Transverse colon (tissue), 4 donors: ENCODE measurements around the gene AGK. TPM values are rescaled to one million over a fixed set of nuclear protein-coding genes. Genes with fewer than 3 reads are reported as not detected.

Source experiments
- DNase-seq: peaks from one replicate; pipeline ENCODE4 v3.0.0-alpha.2; 2019
- H3K27ac ChIP-seq, 4 donors: fragments of 200-600 bp; sonication (generic); 2 replicates each; pipeline ENCODE4 v1.5.1; 2016 to 2018; ENCODE audit warnings: inconsistent platforms in 4 of 4
- H3K27me3 ChIP-seq: fragments of 200-600 bp; sonication (generic); 2 replicates; pipeline ENCODE4 v1.5.1; 2017; ENCODE audit warnings: inconsistent platforms
- H3K36me3 ChIP-seq, 4 donors: fragments of 200-600 bp; sonication (generic); 2 replicates each; pipeline ENCODE4 v1.5.1; 2017 to 2019; ENCODE audit warnings: inconsistent platforms in 4 of 4
- H3K4me1 ChIP-seq, 4 donors: fragments of 200-600 bp; sonication (generic); 2 replicates each; pipeline ENCODE4 v1.5.1; 2017 to 2020; ENCODE audit warnings: inconsistent platforms in 4 of 4
- H3K4me3 ChIP-seq, 4 donors: fragments of 200-600 bp; sonication (generic); 1 replicate in 1 of 4; 2 replicates in 3 of 4; pipeline versions ENCODE4 v1.5.1 to v1.6.1; 2017 to 2019; ENCODE audit warnings: inconsistent platforms in 4 of 4
- H3K9me3 ChIP-seq, 2 donors: fragments of 200-600 bp; sonication (generic); 2 replicates each; pipeline ENCODE4 v1.5.1; 2017 to 2019; ENCODE audit warnings: inconsistent platforms in 2 of 2
- EP300 ChIP-seq: sonication (generic); formaldehyde crosslinking; IDR thresholded peaks from one replicate; pipeline ENCODE4 v1.6.1; 2017; ENCODE audit warnings: antibody characterized with exemption, low read depth
- POLR2A ChIP-seq: fragments of 450-650 bp; IDR thresholded peaks from one replicate; pipeline ENCODE4 v1.6.1; 2016; ENCODE audit warnings: antibody characterized with exemption, mild to moderate bottlenecking, moderate library complexity
- POLR2AphosphoS5 ChIP-seq, 3 donors: sonication (generic); formaldehyde crosslinking; IDR thresholded peaks; one replicate each; pipeline ENCODE4 v1.6.1; 2016; ENCODE audit warnings: antibody characterized with exemption in 3 of 3
- WGBS, 2 donors: methylation state at CpG; one replicate each; pipeline ENCODE4 v1.1.5; 2018; ENCODE audit warnings: low coverage in 1 of 2; 5-methylcytosine and 5-hydroxymethylcytosine counted together
- in situ Hi-C, 4 donors: fragments of 200-750 bp; cut with MboI; loops; one replicate each; pipeline versions ENCODE4 v1.15.0 to v1.15.1; 2017; ENCODE audit warnings: low sequenced_read_pairs in 3 of 4, low pct_ligation_motif_present in 1 of 4, low pct_unique_long_range_greater_than_20kb in 1 of 4
- intact Hi-C: fragments of 100-400 bp; cut with DNase I; formaldehyde crosslinking; loops from one replicate; pipeline ENCODE4 v1.15.1; 2023; ENCODE audit warnings: low total_unique reads
- total RNA-seq, 4 donors: library from RNA; depleted of rRNA; stranded (reverse); fragments of >200 nt; gene quantifications; one replicate each; pipeline ENCODE4 v1.1.0, GENCODE V29; 2016
- TF ChIP-seq, protein P1 (sequence below), 5 experiments: fragments of 200-600 bp in 3 of 5; fragments of 450-650 bp in 2 of 5; sonication (generic) in 3 of 5; IDR thresholded peaks; 1 replicate in 2 of 5; 2 replicates in 3 of 5; pipeline ENCODE4 v1.5.1; 2016 to 2017; ENCODE audit warnings: antibody characterized with exemption in 5 of 5, inconsistent platforms in 3 of 5, mild to moderate bottlenecking in 2 of 5, moderate library complexity in 1 of 5

The AGK gene
- total RNA-seq, 4 donors from 2014 or later: 5.4 to 22.8 (median 19.1) TPM

DNA sequence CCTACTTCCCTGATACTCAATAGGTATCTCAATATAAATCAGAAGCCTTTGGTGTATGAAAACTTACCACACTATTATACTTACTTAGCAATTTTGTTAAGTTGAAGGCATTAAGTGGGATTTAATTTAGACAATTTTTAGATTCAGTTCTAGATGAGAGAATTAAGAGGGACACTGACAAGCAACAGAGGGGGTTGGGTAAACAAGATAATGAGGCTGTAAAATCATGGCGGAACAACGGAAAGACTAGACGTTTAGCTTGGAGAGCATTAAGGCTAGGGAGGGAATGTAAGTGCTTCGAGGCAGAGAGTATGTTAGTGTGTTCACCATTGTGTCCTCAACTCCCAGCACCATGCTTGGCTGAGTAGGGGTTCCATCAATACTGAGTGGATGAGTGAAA, 79.4 kb downstream of the AGK start:
- in situ Hi-C loops: no loop called here
- H3K4me1 ChIP-seq: no peaks in the 10 kb centered on the region
- no peak overlapping the region for H3K4me3 ChIP-seq
- H3K36me3 ChIP-seq: peaks cover 0 to under 1% (median 0%) of the 10 kb centered on the region in 4 donors
- intact Hi-C loops: no loop called here
- no peak for TF ChIP-seq POLR2AphosphoS5 (IDR thresholded peaks at IDR 0.05)
- no peak for TF ChIP-seq POLR2A
- TF ChIP-seq EP300: no peak
- TF ChIP-seq, protein P1, sequence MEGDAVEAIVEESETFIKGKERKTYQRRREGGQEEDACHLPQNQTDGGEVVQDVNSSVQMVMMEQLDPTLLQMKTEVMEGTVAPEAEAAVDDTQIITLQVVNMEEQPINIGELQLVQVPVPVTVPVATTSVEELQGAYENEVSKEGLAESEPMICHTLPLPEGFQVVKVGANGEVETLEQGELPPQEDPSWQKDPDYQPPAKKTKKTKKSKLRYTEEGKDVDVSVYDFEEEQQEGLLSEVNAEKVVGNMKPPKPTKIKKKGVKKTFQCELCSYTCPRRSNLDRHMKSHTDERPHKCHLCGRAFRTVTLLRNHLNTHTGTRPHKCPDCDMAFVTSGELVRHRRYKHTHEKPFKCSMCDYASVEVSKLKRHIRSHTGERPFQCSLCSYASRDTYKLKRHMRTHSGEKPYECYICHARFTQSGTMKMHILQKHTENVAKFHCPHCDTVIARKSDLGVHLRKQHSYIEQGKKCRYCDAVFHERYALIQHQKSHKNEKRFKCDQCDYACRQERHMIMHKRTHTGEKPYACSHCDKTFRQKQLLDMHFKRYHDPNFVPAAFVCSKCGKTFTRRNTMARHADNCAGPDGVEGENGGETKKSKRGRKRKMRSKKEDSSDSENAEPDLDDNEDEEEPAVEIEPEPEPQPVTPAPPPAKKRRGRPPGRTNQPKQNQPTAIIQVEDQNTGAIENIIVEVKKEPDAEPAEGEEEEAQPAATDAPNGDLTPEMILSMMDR (IDR thresholded peaks at IDR 0.05): no peak
- H3K27me3 ChIP-seq: no peaks in the 10 kb centered on the region
- H3K27ac ChIP-seq: no peak overlapping the region
- no peaks in the 10 kb centered on the region for H3K9me3 ChIP-seq
- DNase-seq: no peak
- 86 to 89% methylated on average over 4 of the region's 4 CpGs for WGBS, 2 donors

DNA sequence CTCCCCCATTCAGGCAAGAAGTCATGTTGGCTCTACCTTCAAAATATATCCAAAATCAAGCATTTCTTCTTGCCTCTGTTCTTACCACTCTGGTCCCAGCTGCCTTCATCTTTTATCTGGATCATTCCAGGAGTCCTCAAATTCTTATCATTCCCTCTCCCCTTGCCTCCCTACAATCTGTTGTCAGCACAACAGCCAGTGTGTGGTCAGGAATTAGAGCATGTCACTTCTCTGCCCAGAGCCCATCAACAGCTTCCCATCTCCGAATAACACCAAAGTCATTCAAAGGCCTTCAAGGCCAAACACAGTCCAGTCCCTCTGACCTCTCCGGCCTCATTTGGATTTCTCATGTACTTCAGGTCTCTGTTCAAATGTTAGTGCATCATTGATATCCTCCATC, 80.3 kb downstream of the AGK start:
- H3K27ac ChIP-seq: no peak overlapping the region
- intact Hi-C loops (no loop called here), in situ Hi-C loops (no loop called here)
- TF ChIP-seq, protein P1 (IDR thresholded peaks at IDR 0.05): no peak
- TF ChIP-seq POLR2AphosphoS5 (IDR thresholded peaks at IDR 0.05) (no peak), POLR2A (no peak), EP300 (no peak)
- no peaks in the 10 kb centered on the region for H3K27me3 ChIP-seq
- DNase-seq: no peak
- WGBS, 2 donors: 93 to 100% methylated on average over 1 to 2 of the region's 2 CpGs
- H3K36me3 ChIP-seq: no peaks in the 10 kb centered on the region
- H3K9me3 ChIP-seq: no peaks in the 10 kb centered on the region
- H3K4me3 ChIP-seq: no peak overlapping the region
- H3K4me1 ChIP-seq: no peaks in the 10 kb centered on the region

GRCh38 chr7:141634065-141634464, 82.9 kb downstream of the AGK start:
- intact Hi-C loops: no loop called here

GRCh38 chr7:141636053-141636452, 84.8 kb downstream of the AGK start:
- H3K4me3 ChIP-seq: no peak overlapping the region
- H3K27ac ChIP-seq: no peak overlapping the region
- H3K36me3 ChIP-seq: no peaks in the 10 kb centered on the region
- in situ Hi-C loops: no loop called here
- no peaks in the 10 kb centered on the region for H3K4me1 ChIP-seq
- no peaks in the 10 kb centered on the region for H3K9me3 ChIP-seq
- no peak for TF ChIP-seq EP300
- 89% methylated on average over 3 of the region's 3 CpGs for WGBS, 2 donors
- intact Hi-C loops: no loop called here
- no peak for DNase-seq
- no peaks in the 10 kb centered on the region for H3K27me3 ChIP-seq

More at GRCh38 chr7:141634065-141634464, 82.9 kb downstream of the AGK start:
- Histone ChIP-seq H3K4me1 (no peaks in the 10 kb centered on the region), H3K36me3 (no peaks in the 10 kb centered on the region), H3K4me3 (no peak overlapping the region), H3K9me3 (no peaks in the 10 kb centered on the region), H3K27ac (no peak overlapping the region), H3K27me3 (no peaks in the 10 kb centered on the region)
- TF ChIP-seq EP300 (no peak), POLR2A (no peak), POLR2AphosphoS5 (IDR thresholded peaks at IDR 0.05) (no peak)
- TF ChIP-seq, protein P1 (IDR thresholded peaks at IDR 0.05): no peak
- 94 to 100% methylated on average over 4 to 5 of the region's 5 CpGs for WGBS, 2 donors
- in situ Hi-C loops: no loop called here
- DNase-seq: no peak

DNA sequence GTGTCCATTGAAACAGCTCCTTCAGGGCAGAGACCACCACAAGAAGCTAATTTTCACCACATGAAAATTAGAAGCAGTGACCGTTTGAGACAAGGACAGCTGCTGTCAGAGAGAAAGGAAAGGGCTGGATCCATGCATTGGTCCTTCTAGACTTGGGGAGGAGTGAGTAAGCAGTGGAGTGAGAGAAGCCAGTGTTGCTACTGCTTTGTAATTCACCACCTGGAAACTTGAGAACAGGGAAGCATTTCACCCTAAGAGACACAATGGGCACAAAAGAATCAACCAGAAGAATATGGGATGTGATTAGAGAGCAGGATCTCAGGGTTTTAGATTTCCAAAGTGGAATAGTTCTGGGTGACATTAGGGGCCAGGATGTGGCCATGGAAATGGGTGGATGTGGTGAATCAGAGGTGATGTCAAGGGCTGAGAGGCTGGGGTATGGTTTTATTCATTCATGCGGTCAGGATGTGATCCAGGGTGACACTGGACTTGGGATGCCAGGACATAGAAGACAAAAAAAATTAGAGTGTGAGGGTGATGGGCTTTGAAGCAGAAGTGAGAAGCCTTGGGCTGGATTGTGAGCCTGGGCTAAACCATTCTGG, 89.1 kb downstream of the AGK start:
- 85% methylated on average over 2 of the region's 2 CpGs; no CpG with 5 or more reads in 1 of the 2 donors for WGBS, 2 donors
- in situ Hi-C loops (no loop called here), intact Hi-C loops (no loop called here)
- Histone ChIP-seq H3K27ac (no peak overlapping the region), H3K9me3 (no peaks in the 10 kb centered on the region), H3K27me3 (no peaks in the 10 kb centered on the region), H3K36me3 (peaks cover 0 to 12% (median 0%) of the 10 kb centered on the region in 4 donors), H3K4me1 (no peaks in the 10 kb centered on the region), H3K4me3 (no peak overlapping the region)
- no peak for DNase-seq
- TF ChIP-seq POLR2AphosphoS5 (IDR thresholded peaks at IDR 0.05): no peak
- TF ChIP-seq, protein P1 (IDR thresholded peaks at IDR 0.05): no peak
- TF ChIP-seq POLR2A: no peak
- TF ChIP-seq EP300: no peak
